IMR-90 (cell line): ENCODE measurements around the gene LSM14A. TPM values are rescaled to one million over a fixed set of nuclear protein-coding genes. Genes with fewer than 3 reads are reported as not detected.
A peak's percentile ranks its signal among the peaks of the same experiment; 100 is the strongest.

Experiments used
- ATAC-seq: fragments of 200-7000 bp; cut with Tn5 transposase; 2 replicates; pipeline ENCODE4 v1.9.1; 2020; ENCODE audit warnings: low read depth, mild to moderate bottlenecking, moderate library complexity
- BruUV-seq: library from RNA; stranded (reverse); fragments of 400-500 nt; replicated peaks from 2 replicates; lab custom pipeline; 2021; lab: Mats Ljungman, UMichigan
- CTCF ChIA-PET: fragments of 300-600 bp; formaldehyde crosslinking; extraction: SDS; loops from one replicate; lab custom pipeline; 2021; ENCODE audit warnings: antibody characterized with exemption; lab: Yijun Ruan, JAX
- POLR2A ChIA-PET: fragments of 300-600 bp; sonication (Branson Sonifier 250); formaldehyde crosslinking; loops from one replicate; lab custom pipeline; 2022; ENCODE audit warnings: antibody characterized with exemption; ENCODE audit not compliant: unreplicated experiment; lab: Charles Lee
- DNase-seq: peaks from one replicate; pipeline ENCODE4 v3.0.0; 2013
- H2AFZ ChIP-seq: replicated peaks from 2 replicates; pipeline ENCODE3; 2013; ENCODE audit warnings: low read length, mild to moderate bottlenecking; ENCODE audit not compliant: poor library complexity
- H2AK5ac ChIP-seq: 2 replicates; pipeline ENCODE4 v1.6.1; 2013; ENCODE audit warnings: low read depth, low read length, inconsistent platforms
- H2AK9ac ChIP-seq: replicated peaks from 2 replicates; pipeline ENCODE3; 2013; ENCODE audit warnings: mild to moderate bottlenecking, low read depth, low read length, moderate library complexity; ENCODE audit not compliant: poor library complexity
- H2BK120ac ChIP-seq: 2 replicates; pipeline ENCODE4 v1.6.1; 2013; ENCODE audit warnings: low read depth, low read length, inconsistent platforms
- H2BK15ac ChIP-seq: 3 replicates; pipeline ENCODE4 v1.6.1; 2013; ENCODE audit warnings: low read depth, low read length, inconsistent platforms
- H2BK20ac ChIP-seq: 2 replicates; pipeline ENCODE4 v1.6.1; 2013; ENCODE audit warnings: low read depth, mild to moderate bottlenecking, inconsistent platforms, low read length, moderate library complexity
- H2BK5ac ChIP-seq: 2 replicates; pipeline ENCODE4 v1.6.1; 2013; ENCODE audit warnings: mild to moderate bottlenecking, low read depth, low read length, inconsistent platforms; ENCODE audit not compliant: poor library complexity, severe bottlenecking
- H3K14ac ChIP-seq: replicated peaks from 2 replicates; pipeline ENCODE4 v1.6.1; 2013; ENCODE audit warnings: low read depth, low read length, inconsistent platforms
- H3K18ac ChIP-seq: 2 replicates; pipeline ENCODE4 v1.6.1; 2013; ENCODE audit warnings: low read depth, low read length, control low read depth
- H3K23ac ChIP-seq: 2 replicates; pipeline ENCODE4 v1.6.1; 2013; ENCODE audit warnings: low read depth, low read length, inconsistent platforms
- H3K27ac ChIP-seq: 2 replicates; pipeline ENCODE4 v1.5.1; 2013; ENCODE audit warnings: mild to moderate bottlenecking, control low read depth, low read length; ENCODE audit not compliant: insufficient read depth
- H3K27me3 ChIP-seq: 2 replicates; pipeline ENCODE4 v1.6.1; 2013; ENCODE audit warnings: low read length; ENCODE audit not compliant: control insufficient read depth, insufficient read depth
- H3K36me3 ChIP-seq: 2 replicates; pipeline ENCODE4 v1.6.1; 2013; ENCODE audit warnings: low read length, mixed read lengths; ENCODE audit not compliant: control insufficient read depth, insufficient read depth
- H3K4ac ChIP-seq: 2 replicates; pipeline ENCODE4 v1.6.1; 2013; ENCODE audit warnings: low read depth, low read length, inconsistent platforms
- H3K4me1 ChIP-seq: 2 replicates; pipeline ENCODE4 v1.6.1; 2013; ENCODE audit warnings: low read length, mixed read lengths; ENCODE audit not compliant: control insufficient read depth, insufficient read depth
- H3K4me2 ChIP-seq: 2 replicates; pipeline ENCODE4 v1.6.1; 2013; ENCODE audit warnings: low read depth, mild to moderate bottlenecking, control low read depth, low read length, moderate library complexity
- H3K4me3 ChIP-seq: 2 replicates; pipeline ENCODE4 v1.5.1; 2013; ENCODE audit warnings: low read depth, mild to moderate bottlenecking, control low read depth, low read length, moderate library complexity; ENCODE audit not compliant: insufficient read depth
- H3K56ac ChIP-seq: 2 replicates; pipeline ENCODE4 v1.6.1; 2013; ENCODE audit warnings: low read length, inconsistent platforms; ENCODE audit not compliant: insufficient read depth; ENCODE audit errors: extremely low read depth
- H3K79me1 ChIP-seq, 2 experiments: 2 replicates each; pipeline ENCODE4 v1.6.1; 2013; ENCODE audit warnings: low read length in 2 of 2, inconsistent platforms in 1 of 2, low read depth in 1 of 2
- H3K9ac ChIP-seq: 2 replicates; pipeline ENCODE4 v1.6.1; 2013; ENCODE audit warnings: low read depth, low read length, control low read depth
- H3K9me1 ChIP-seq: 2 replicates; pipeline ENCODE4 v1.6.1; 2013; ENCODE audit warnings: low read length, inconsistent platforms; ENCODE audit not compliant: insufficient read depth
- H3K9me3 ChIP-seq: 2 replicates; pipeline ENCODE4 v1.6.1; 2013; ENCODE audit warnings: low read length; ENCODE audit not compliant: control insufficient read depth, insufficient read depth
- H4K20me1 ChIP-seq: 2 replicates; pipeline ENCODE4 v1.6.1; 2013; ENCODE audit warnings: low read length, inconsistent platforms; ENCODE audit not compliant: insufficient read depth
- H4K5ac ChIP-seq: 2 replicates; pipeline ENCODE4 v1.6.1; 2013; ENCODE audit warnings: mild to moderate bottlenecking, low read depth, low read length, control low read depth
- H4K8ac ChIP-seq, 2 experiments: 2 replicates each; pipeline ENCODE4 v1.6.1; 2013; ENCODE audit warnings: low read depth in 2 of 2, low read length in 2 of 2, control low read depth in 1 of 2, inconsistent platforms in 1 of 2
- H4K91ac ChIP-seq: 2 replicates; pipeline ENCODE4 v1.6.1; 2013; ENCODE audit warnings: low read depth, low read length, inconsistent platforms; ENCODE audit not compliant: insufficient read depth
- CTCF ChIP-seq: conservative IDR thresholded peaks from 2 replicates; pipeline ENCODE4 v1.5.1; 2012; ENCODE audit warnings: mild to moderate bottlenecking, low read depth, low read length, improper control_type of control experiment
- MXI1 ChIP-seq: IDR thresholded peaks from 2 replicates; pipeline ENCODE4 v1.6.1; 2012; ENCODE audit warnings: low read depth, mild to moderate bottlenecking, low read length, moderate library complexity, borderline replicate concordance
- NFE2L2 ChIP-seq: fragments of 150-350 bp; IDR thresholded peaks from 2 replicates; pipeline ENCODE4 v1.6.1; 2016; ENCODE audit warnings: low read depth, mild to moderate bottlenecking, low read length
- WGBS, 2 experiments: methylation state at CpG; one replicate each; pipeline versions ENCODE4 v1.1.5 to v1.1.7; 2013; ENCODE audit warnings: missing lambda C conversion rate in 2 of 2; ENCODE audit not compliant: insufficient read length in 1 of 2; ENCODE audit errors: extremely low coverage in 2 of 2; 5-methylcytosine and 5-hydroxymethylcytosine counted together
- dilution Hi-C: fragments of 300-500 bp; cut with HindIII; formaldehyde crosslinking; loops from one replicate; pipeline ENCODE4 v1.14.3; 2018; ENCODE audit warnings: low sequenced_read_pairs; ENCODE audit not compliant: unreplicated experiment
- in situ Hi-C: fragments of 300-500 bp; cut with MboI; formaldehyde crosslinking; loops from 3 replicates; pipeline ENCODE4 v1.14.3; 2019; ENCODE audit warnings: low sequenced_read_pairs, inconsistent platforms, mixed read lengths
- intact Hi-C: fragments of 100-400 bp; cut with micrococcal nuclease; formaldehyde crosslinking; loops from 2 replicates; pipeline ENCODE4 v1.10.0; 2022
- polyA plus RNA-seq, 3 experiments: library from polyadenylated mRNA; depleted of rRNA; stranded (reverse); fragments of >200 nt; gene quantifications; 2 replicates each; pipeline ENCODE4 v1.2.3, GENCODE V29; 2012; ENCODE audit warnings: low replicate concordance in 1 of 3
- total RNA-seq: library from RNA; depleted of rRNA; stranded (reverse); fragments of >200 nt; gene quantifications from 2 replicates; pipeline ENCODE4 v1.2.3, GENCODE V29; 2012
- TF ChIP-seq, protein P1 (sequence below): fragments of 150-350 bp; IDR thresholded peaks from 2 replicates; pipeline ENCODE4 v1.6.1; 2017; ENCODE audit warnings: mild to moderate bottlenecking, antibody characterized with exemption, low read length, low read depth

The LSM14A gene
- total and polyA plus RNA-seq, 2 of the 4 experiments (the other 2 are of a cell fraction) = 44.3 to 54.8 TPM

- Histone ChIP-seq H4K91ac (no peak overlapping the region), H4K8ac (no peak overlapping the region), H3K4me2 (no peak overlapping the region), H3K14ac (no peak overlapping the region), H2BK20ac (no peak overlapping the region), H4K5ac (no peak overlapping the region), H3K23ac (no peak overlapping the region), H3K4ac (no peak overlapping the region), H3K27ac (no peak overlapping the region), H3K79me1 (no peaks in the 10 kb centered on the region), H3K56ac (no peak overlapping the region), H3K4me3 (no peak overlapping the region), H2BK15ac (no peak overlapping the region), H3K18ac (no peak overlapping the region), H2AK5ac (no peak overlapping the region), H3K27me3 (peaks cover 8% of the 10 kb centered on the region), H4K20me1 (no peaks in the 10 kb centered on the region), H2BK120ac (no peak overlapping the region), H3K9me3 (no peaks in the 10 kb centered on the region), H3K9me1 (no peaks in the 10 kb centered on the region), H3K4me1 (0 out of 2 replicates have a peak, but pooled peaks cover 2% of the 10 kb centered on the region), H2AFZ (no peak overlapping the region), H2BK5ac (no peak overlapping the region), H3K36me3 (no peaks in the 10 kb centered on the region), H3K9ac (no peak overlapping the region), H2AK9ac (no peak overlapping the region)
- ChIA-PET CTCF (interaction anchor here (0.5 kb wide), 1 partner anchor 10 kb away, joined by 4 read pairs; no protein-coding TSS in a partner anchor), POLR2A (no interaction called here)
- dilution Hi-C loops = no loop called here
- intact Hi-C loops = loop anchor here (5.0 kb wide), 1 partner anchor 222 kb away; no protein-coding TSS in a partner anchor
- TF ChIP-seq, protein P1, sequence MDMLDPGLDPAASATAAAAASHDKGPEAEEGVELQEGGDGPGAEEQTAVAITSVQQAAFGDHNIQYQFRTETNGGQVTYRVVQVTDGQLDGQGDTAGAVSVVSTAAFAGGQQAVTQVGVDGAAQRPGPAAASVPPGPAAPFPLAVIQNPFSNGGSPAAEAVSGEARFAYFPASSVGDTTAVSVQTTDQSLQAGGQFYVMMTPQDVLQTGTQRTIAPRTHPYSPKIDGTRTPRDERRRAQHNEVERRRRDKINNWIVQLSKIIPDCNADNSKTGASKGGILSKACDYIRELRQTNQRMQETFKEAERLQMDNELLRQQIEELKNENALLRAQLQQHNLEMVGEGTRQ = 0 out of 2 replicates have a peak, but pooled peaks have one; percentile 8
- TF ChIP-seq NFE2L2 (no peak), CTCF (no peak), MXI1 (no peak)
- no TSS peak for BruUV-seq
- DNase-seq (no peak), ATAC-seq (no peak)
- WGBS, 2 experiments = no CpG with 5 or more reads among the region's 1 CpG
- in situ Hi-C loops = loop anchor here (25.0 kb wide), 1 partner anchor 587 kb away; no protein-coding TSS in a partner anchor
Observed at GRCh38 chr19:34124828-34125227, 47.5 kb upstream of the LSM14A start.
